ENCODE results near the gene ZNF362. TPM values are rescaled to one million over a fixed set of nuclear protein-coding genes. Genes with fewer than 3 reads are reported as not detected.

The ZNF362 gene
- total RNA-seq, 4 donors from 2014 or later = 3.6 to 18.9 (median 13.7) TPM

DNA sequence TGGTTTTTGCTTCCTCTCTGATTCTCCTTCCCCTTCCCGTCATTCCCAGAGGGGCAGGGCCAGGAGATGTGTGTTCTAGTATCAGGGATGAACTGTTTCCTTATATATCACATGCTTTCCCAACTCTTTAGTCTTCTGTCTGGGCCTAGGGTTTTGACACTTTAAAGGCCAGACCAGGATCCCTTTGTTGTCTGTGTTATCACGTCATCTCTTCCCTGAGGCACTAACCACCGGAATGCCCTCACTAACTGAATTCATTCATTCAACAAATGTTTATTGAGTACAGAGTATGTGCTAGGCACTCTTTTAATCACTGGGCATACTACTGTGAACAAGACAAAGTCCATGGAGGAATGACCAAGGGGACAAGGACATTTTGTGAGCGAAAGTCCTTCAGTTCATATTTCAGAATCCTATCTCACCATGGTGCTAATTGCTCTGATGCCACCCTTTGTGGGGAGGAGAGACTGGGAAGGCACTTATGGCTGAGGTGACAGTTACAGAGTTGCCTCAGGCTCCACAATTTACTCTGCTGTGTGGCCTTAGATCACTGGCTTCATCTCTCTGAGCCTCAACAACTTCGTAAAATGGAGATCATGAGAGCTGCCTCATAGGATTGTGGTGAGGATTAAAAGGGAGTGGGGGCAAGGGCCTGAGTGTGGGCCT lies 12.0 kb upstream of the ZNF362 start:
- Histone ChIP-seq H3K27ac (no peak overlapping the region), H3K4me1 (peaks cover 0 to 6% (median 0%) of the 10 kb centered on the region in 3 donors), H3K27me3 (peaks cover 0 to 8% (median 0%) of the 10 kb centered on the region in 4 donors), H3K9me3 (no peaks in the 10 kb centered on the region), H3K36me3 (no peaks in the 10 kb centered on the region), H3K4me3 (no peak overlapping the region)
- no peak for TF ChIP-seq POLR2A (IDR thresholded peaks at IDR 0.05)
- TF ChIP-seq, protein P1, sequence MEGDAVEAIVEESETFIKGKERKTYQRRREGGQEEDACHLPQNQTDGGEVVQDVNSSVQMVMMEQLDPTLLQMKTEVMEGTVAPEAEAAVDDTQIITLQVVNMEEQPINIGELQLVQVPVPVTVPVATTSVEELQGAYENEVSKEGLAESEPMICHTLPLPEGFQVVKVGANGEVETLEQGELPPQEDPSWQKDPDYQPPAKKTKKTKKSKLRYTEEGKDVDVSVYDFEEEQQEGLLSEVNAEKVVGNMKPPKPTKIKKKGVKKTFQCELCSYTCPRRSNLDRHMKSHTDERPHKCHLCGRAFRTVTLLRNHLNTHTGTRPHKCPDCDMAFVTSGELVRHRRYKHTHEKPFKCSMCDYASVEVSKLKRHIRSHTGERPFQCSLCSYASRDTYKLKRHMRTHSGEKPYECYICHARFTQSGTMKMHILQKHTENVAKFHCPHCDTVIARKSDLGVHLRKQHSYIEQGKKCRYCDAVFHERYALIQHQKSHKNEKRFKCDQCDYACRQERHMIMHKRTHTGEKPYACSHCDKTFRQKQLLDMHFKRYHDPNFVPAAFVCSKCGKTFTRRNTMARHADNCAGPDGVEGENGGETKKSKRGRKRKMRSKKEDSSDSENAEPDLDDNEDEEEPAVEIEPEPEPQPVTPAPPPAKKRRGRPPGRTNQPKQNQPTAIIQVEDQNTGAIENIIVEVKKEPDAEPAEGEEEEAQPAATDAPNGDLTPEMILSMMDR (IDR thresholded peaks at IDR 0.05) = no peak
- WGBS, 2 donors = 59 to 62% methylated on average over 5 of the region's 5 CpGs
- intact Hi-C loops (cut with DNase I) = no loop called here
- no peak for DNase-seq

DNA sequence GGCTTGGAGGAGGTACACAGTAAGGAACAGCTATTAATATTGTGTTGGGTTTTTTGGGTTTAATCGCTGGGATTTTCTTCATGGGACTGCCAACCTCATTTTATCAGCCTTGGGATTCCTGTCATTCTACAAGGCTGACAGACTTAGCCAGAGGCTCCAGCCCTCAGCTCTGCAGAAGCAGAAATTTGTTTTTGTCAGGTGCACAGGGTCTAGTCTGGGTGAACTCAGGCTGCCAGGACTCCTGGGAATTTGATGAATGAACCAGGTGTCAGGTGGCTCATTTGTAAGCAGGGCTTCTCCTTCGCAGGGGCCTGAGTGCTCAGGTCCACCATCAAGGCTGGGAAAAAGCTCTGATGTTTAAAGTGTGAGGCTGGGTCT lies 11.5 kb upstream of the ZNF362 start:
- H3K27ac ChIP-seq = no peak overlapping the region
- 90 to 94% methylated on average over 1 to 2 of the region's 2 CpGs for WGBS, 2 donors
- no peak overlapping the region for H3K4me3 ChIP-seq
- H3K9me3 ChIP-seq = no peaks in the 10 kb centered on the region
- no peaks in the 10 kb centered on the region for H3K36me3 ChIP-seq
- intact Hi-C loops (cut with DNase I) = no loop called here
- no peak for DNase-seq
- no peak for TF ChIP-seq POLR2A (IDR thresholded peaks at IDR 0.05)
- TF ChIP-seq, protein P1 (IDR thresholded peaks at IDR 0.05) = no peak
- peaks cover 0 to 3% (median 0%) of the 10 kb centered on the region in 3 donors for H3K4me1 ChIP-seq
- H3K27me3 ChIP-seq = peaks cover 0 to 8% (median 0%) of the 10 kb centered on the region in 4 donors

DNA sequence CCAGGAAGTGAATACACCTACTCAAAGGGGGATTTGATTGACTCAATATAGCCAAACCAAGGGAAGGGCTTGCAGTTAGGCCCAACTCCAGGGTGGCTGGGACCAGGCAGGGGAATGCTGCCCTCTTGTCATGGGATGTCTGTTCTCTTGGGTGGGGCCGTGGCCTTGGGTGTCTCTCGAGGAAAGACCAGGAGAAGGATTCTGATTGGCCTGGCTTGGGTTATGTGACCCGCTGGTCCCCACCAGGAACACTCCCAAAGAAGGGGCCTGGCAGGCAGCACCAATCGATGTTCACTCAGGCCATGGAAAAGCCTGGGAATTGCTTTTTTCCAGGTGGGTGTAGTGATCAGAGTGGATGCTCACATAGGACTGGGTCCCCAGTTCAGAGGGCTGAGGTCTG lies 10.1 kb upstream of the ZNF362 start:
- DNase-seq = no peak
- intact Hi-C loops (cut with DNase I) = no loop called here
- 82 to 93% methylated on average over 2 to 4 of the region's 4 CpGs for WGBS, 2 donors

DNA sequence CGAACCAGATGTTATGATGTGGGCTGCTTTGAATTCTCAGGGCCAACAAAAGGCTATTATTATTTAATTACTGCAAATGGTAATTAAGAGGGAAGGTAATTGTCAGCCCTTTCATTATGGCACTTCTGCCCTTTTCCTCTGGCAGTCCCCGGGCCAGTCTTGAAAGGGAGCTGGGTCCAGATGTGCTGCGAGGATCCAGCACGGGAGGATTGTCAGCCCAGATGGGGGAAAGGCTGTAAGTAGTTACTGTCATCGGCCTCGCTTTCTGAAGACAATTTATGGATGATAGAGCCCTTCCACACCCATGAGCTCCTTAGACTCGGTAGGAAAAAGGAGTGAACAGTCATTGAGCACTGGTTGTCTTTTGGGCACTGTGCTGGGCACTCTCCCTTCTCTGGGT lies 8.7 kb upstream of the ZNF362 start:
- Histone ChIP-seq H3K4me1 (no peaks in the 10 kb centered on the region), H3K27ac (no peak overlapping the region), H3K27me3 (peaks cover 0 to 8% (median 0%) of the 10 kb centered on the region in 4 donors), H3K4me3 (no peak overlapping the region), H3K9me3 (no peaks in the 10 kb centered on the region), H3K36me3 (no peaks in the 10 kb centered on the region)
- TF ChIP-seq, protein P1 (IDR thresholded peaks at IDR 0.05) = no peak
- TF ChIP-seq POLR2A (IDR thresholded peaks at IDR 0.05) = no peak
- DNase-seq = no peak
- 70 to 84% methylated on average over 6 to 7 of the region's 7 CpGs for WGBS, 2 donors
- intact Hi-C loops (cut with DNase I) = no loop called here

More for the DNA sequence above, 10.1 kb upstream of the ZNF362 start:
- Histone ChIP-seq H3K4me1 (no peaks in the 10 kb centered on the region), H3K27me3 (peaks cover 0 to 8% (median 0%) of the 10 kb centered on the region in 4 donors), H3K4me3 (no peak overlapping the region), H3K9me3 (no peaks in the 10 kb centered on the region), H3K27ac (no peak overlapping the region), H3K36me3 (no peaks in the 10 kb centered on the region)
- TF ChIP-seq, protein P1 (IDR thresholded peaks at IDR 0.05) = no peak
- no peak for TF ChIP-seq POLR2A (IDR thresholded peaks at IDR 0.05)

DNA sequence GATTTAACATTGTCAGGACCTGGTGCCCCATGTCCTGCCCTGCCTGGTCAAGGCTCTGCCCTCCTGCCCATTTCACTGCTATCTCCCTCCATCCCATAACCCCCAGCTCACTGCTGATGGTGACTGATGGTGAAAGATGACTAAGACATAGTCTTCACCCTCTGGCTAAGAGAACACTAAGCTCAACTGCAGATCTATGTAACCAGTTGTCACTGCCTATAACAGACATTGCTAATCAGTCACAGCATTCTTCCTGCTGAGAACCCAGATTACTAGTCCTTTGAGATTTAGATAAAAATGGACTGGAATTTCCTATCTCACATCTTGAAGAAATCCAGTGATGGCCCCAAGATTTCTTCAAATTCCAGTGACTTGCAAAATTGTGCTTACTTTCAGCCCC lies 8.0 kb upstream of the ZNF362 start:
- no peak overlapping the region for H3K27ac ChIP-seq
- no peaks in the 10 kb centered on the region for H3K36me3 ChIP-seq
- no peak overlapping the region for H3K4me3 ChIP-seq
- no peak for TF ChIP-seq POLR2A (IDR thresholded peaks at IDR 0.05)
- TF ChIP-seq, protein P1 (IDR thresholded peaks at IDR 0.05) = no peak
- intact Hi-C loops (cut with DNase I) = no loop called here
- no peaks in the 10 kb centered on the region for H3K9me3 ChIP-seq
- H3K27me3 ChIP-seq = peaks cover 0 to 8% (median 0%) of the 10 kb centered on the region in 4 donors
- DNase-seq = no peak
- H3K4me1 ChIP-seq = no peaks in the 10 kb centered on the region
